SK-N-SH (cell line): ENCODE data around the gene MAST4. TPM values are rescaled to one million over a fixed set of nuclear protein-coding genes. Genes with fewer than 3 reads are reported as not detected.

Experiments
- CTCF ChIA-PET: fragments of 300-600, 350-600 bp; formaldehyde crosslinking; extraction: SDS; loops from one replicate; lab custom pipeline; 2021; lab: Yijun Ruan, JAX
- POLR2A ChIA-PET: fragments of 350-600 bp; sonication (Branson Sonifier 250); formaldehyde crosslinking; extraction: SDS; loops from one replicate; lab custom pipeline; 2020; ENCODE audit warnings: antibody characterized with exemption, inconsistent platforms; lab: Yijun Ruan, JAX
- DNase-seq: peaks from one replicate; pipeline ENCODE4 v3.0.0; 2012
- H2AFZ ChIP-seq: fragments of 200-600 bp; sonication (generic); 2 replicates; pipeline ENCODE4 v1.8.1; 2016; ENCODE audit warnings: antibody characterized with exemption, mild to moderate bottlenecking, low read depth
- H3F3A ChIP-seq: fragments of 200-600 bp; sonication (generic); replicated peaks from 2 replicates; pipeline ENCODE3; 2016; ENCODE audit warnings: antibody characterized with exemption, mild to moderate bottlenecking; ENCODE audit not compliant: insufficient read depth
- H3K27ac ChIP-seq, 2 experiments: fragments of 200-500 bp in 1 of 2; fragments of 200-600 bp in 1 of 2; sonication (Bioruptor generic) in 1 of 2; sonication (generic), shearing (Covaris generic) in 1 of 2; 2 replicates each; pipeline versions ENCODE4 v1.5.1 to v1.6.1; 2014 to 2016; ENCODE audit warnings: low read depth in 2 of 2, inconsistent platforms in 1 of 2, low read length in 1 of 2, mild to moderate bottlenecking in 1 of 2, mixed read lengths in 1 of 2
- H3K27me3 ChIP-seq: fragments of 200-600 bp; sonication (generic), shearing (Covaris generic); 2 replicates; pipeline ENCODE4 v1.6.1; 2016; ENCODE audit warnings: mixed run types; ENCODE audit not compliant: insufficient read depth
- H3K36me3 ChIP-seq, 2 experiments: fragments of 200-500 bp in 1 of 2; fragments of 200-600 bp in 1 of 2; sonication (Bioruptor generic) in 1 of 2; sonication (generic) in 1 of 2; replicated peaks in 1 of 2; 2 replicates each; pipeline versions ENCODE3 to v1.5.1; 2014 to 2016; ENCODE audit warnings: low read length in 1 of 2, mild to moderate bottlenecking in 1 of 2; ENCODE audit not compliant: insufficient read depth in 2 of 2, control insufficient read depth in 1 of 2
- H3K4me1 ChIP-seq, 2 experiments: fragments of 200-500 bp in 1 of 2; fragments of 200-600 bp in 1 of 2; sonication (Bioruptor generic) in 1 of 2; sonication (generic), shearing (Covaris generic) in 1 of 2; 2 replicates each; pipeline versions ENCODE4 v1.5.1 to v1.6.1; 2014 to 2016; ENCODE audit warnings: low read depth in 1 of 2, low read length in 1 of 2, mixed run types in 1 of 2; ENCODE audit not compliant: insufficient read depth in 2 of 2, control insufficient read depth in 1 of 2
- H3K4me2 ChIP-seq: fragments of 200-600 bp; sonication (generic), shearing (Covaris generic); 2 replicates; pipeline ENCODE4 v1.6.1; 2017; ENCODE audit warnings: mixed run types
- H3K4me3 ChIP-seq, 2 experiments: fragments of 200-500 bp in 1 of 2; fragments of 200-600 bp in 1 of 2; sonication (Bioruptor generic) in 1 of 2; sonication (generic), shearing (Covaris generic) in 1 of 2; 2 replicates each; pipeline versions ENCODE4 v1.5.1 to v1.8.1; 2014 to 2016; ENCODE audit warnings: low read depth in 2 of 2, inconsistent platforms in 1 of 2, low read length in 1 of 2, mild to moderate bottlenecking in 1 of 2, mixed read lengths in 1 of 2, moderate library complexity in 1 of 2
- H3K79me2 ChIP-seq: fragments of 200-600 bp; sonication (generic); 2 replicates; pipeline ENCODE4 v1.8.1; 2017; ENCODE audit warnings: mild to moderate bottlenecking; ENCODE audit not compliant: insufficient read depth
- H3K9ac ChIP-seq: fragments of 200-600 bp; sonication (generic); 2 replicates; pipeline ENCODE4 v1.6.1; 2017; ENCODE audit warnings: mixed run types
- H3K9me2 ChIP-seq: fragments of 200-600 bp; sonication (generic); 2 replicates; pipeline ENCODE4 v1.6.1; 2017; ENCODE audit warnings: mixed run types
- H3K9me3 ChIP-seq: fragments of 200-600 bp; sonication (generic); 2 replicates; pipeline ENCODE4 v1.6.1; 2017; ENCODE audit warnings: mixed run types, mild to moderate bottlenecking, moderate library complexity
- H4K20me1 ChIP-seq: fragments of 200-600 bp; sonication (generic); 2 replicates; pipeline ENCODE4 v1.6.1; 2017; ENCODE audit warnings: mild to moderate bottlenecking, mixed run types; ENCODE audit not compliant: insufficient read depth
- ELF1 ChIP-seq: IDR thresholded peaks from 2 replicates; pipeline ENCODE4 v1.4.0; 2012
- EZH2phosphoT487 ChIP-seq: fragments of 200-600 bp; sonication (generic); IDR thresholded peaks from 2 replicates; pipeline ENCODE4 v1.6.1; 2017; ENCODE audit warnings: low read depth, mixed run types, mild to moderate bottlenecking, antibody characterized with exemption, moderate library complexity, borderline replicate concordance
- FOSL2 ChIP-seq: IDR thresholded peaks from 2 replicates; pipeline ENCODE4 v1.4.0; 2012; ENCODE audit warnings: low read depth, mild to moderate bottlenecking, moderate library complexity, borderline replicate concordance
- FOXJ3 ChIP-seq: sonication (generic); formaldehyde crosslinking; IDR thresholded peaks from 2 replicates; pipeline ENCODE4 v1.5.1; 2020; ENCODE audit warnings: mild to moderate bottlenecking, missing genetic modification reagents
- JUND ChIP-seq: IDR thresholded peaks from 2 replicates; pipeline ENCODE4 v1.4.0; 2012
- MEF2A ChIP-seq: IDR thresholded peaks from 2 replicates; pipeline ENCODE4 v1.4.0; 2012; ENCODE audit warnings: low read depth, borderline replicate concordance
- POLR2AphosphoS5 ChIP-seq: IDR thresholded peaks from 2 replicates; pipeline ENCODE4 v1.6.1; 2012; ENCODE audit warnings: low read depth, low read length
- RFX5 ChIP-seq: IDR thresholded peaks from 2 replicates; pipeline ENCODE4 v1.6.1; 2012; ENCODE audit warnings: mild to moderate bottlenecking, improper control_type of control experiment, low read length
- RXRA ChIP-seq: IDR thresholded peaks from 2 replicates; pipeline ENCODE4 v1.4.0; 2012; ENCODE audit warnings: low read depth, mild to moderate bottlenecking, borderline replicate concordance
- SIN3A ChIP-seq: IDR thresholded peaks from 2 replicates; pipeline ENCODE4 v1.6.1; 2012; ENCODE audit warnings: low read depth, mild to moderate bottlenecking, low read length, moderate library complexity, borderline replicate concordance
- SMC3 ChIP-seq: IDR thresholded peaks from 2 replicates; pipeline ENCODE4 v1.6.1; 2012; ENCODE audit warnings: low read depth, low read length, improper control_type of control experiment
- TAF1 ChIP-seq: IDR thresholded peaks from 2 replicates; pipeline ENCODE4 v1.6.1; 2012; ENCODE audit warnings: low read depth, mild to moderate bottlenecking, low read length, moderate library complexity, borderline replicate concordance
- TEAD4 ChIP-seq: IDR thresholded peaks from 2 replicates; pipeline ENCODE4 v1.4.0; 2012; ENCODE audit warnings: mild to moderate bottlenecking, borderline replicate concordance; ENCODE audit not compliant: insufficient read depth
- YY1 ChIP-seq: IDR thresholded peaks from 2 replicates; pipeline ENCODE4 v1.4.0; 2012; ENCODE audit warnings: low read depth, mild to moderate bottlenecking
- WGBS: methylation state at CpG from one replicate; pipeline ENCODE4 v1.1.6; 2017; ENCODE audit warnings: low lambda C conversion rate; 5-methylcytosine and 5-hydroxymethylcytosine counted together
- polyA plus RNA-seq, 3 experiments: library from polyadenylated mRNA; depleted of rRNA; stranded (reverse); fragments of >200 nt; gene quantifications; 2 replicates each; pipeline ENCODE4 v1.2.3, GENCODE V29; 2012
- TF ChIP-seq, protein P1 (sequence below): fragments of 150-350 bp; IDR thresholded peaks from 2 replicates; pipeline ENCODE4 v1.6.1; 2016; ENCODE audit warnings: mild to moderate bottlenecking, low read depth, low read length
- TF ChIP-seq, protein P2 (sequence below): IDR thresholded peaks from 2 replicates; pipeline ENCODE4 v1.4.0; 2012; ENCODE audit warnings: low read depth, borderline replicate concordance
- TF ChIP-seq, protein P3 (sequence below): fragments of 150-350 bp; IDR thresholded peaks from 2 replicates; pipeline ENCODE4 v1.6.1; 2017; ENCODE audit warnings: antibody characterized with exemption, low read length, low read depth, borderline replicate concordance
- TF ChIP-seq, protein P4 (sequence below): IDR thresholded peaks from 2 replicates; pipeline ENCODE4; 2012

MAST4 gene
- polyA plus RNA-seq, 1 of the 3 experiments (the other 2 are of a cell fraction), result 2.2 TPM

DNA sequence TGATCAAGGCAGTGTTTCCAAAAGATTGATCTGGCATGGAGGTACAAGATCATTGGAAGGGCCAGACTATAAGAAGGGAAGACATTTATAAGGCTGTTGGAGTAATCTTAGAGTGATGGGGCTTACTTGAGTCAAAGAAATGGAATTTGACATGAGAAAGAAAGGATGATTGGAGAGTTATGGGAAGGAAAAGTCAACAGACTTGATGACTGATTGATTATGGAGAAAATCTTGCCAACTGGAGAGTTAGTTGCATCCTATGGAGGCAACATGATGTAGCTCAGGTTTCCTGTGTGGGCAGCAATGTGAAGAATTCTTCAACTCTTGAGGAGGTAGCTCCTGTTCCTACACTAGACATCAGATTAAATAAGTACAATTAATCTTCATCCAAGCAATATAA, 10.9 kb upstream of the MAST4 start:
- Histone ChIP-seq H3K36me3 (no peaks in the 10 kb centered on the region), H3K4me2 (no peak overlapping the region), H3K9me2 (no peaks in the 10 kb centered on the region), H3K9ac (no peak overlapping the region), H3K4me3 (no peak overlapping the region), H3K9me3 (no peaks in the 10 kb centered on the region), H3F3A (no peaks in the 10 kb centered on the region), H3K27ac (no peak overlapping the region), H2AFZ (no peak overlapping the region), H3K79me2 (no peaks in the 10 kb centered on the region), H3K27me3 (no peaks in the 10 kb centered on the region), H3K4me1 (no peaks in the 10 kb centered on the region), H4K20me1 (no peaks in the 10 kb centered on the region)
- POLR2A ChIA-PET, result no interaction called here
- TF ChIP-seq YY1 (no peak), EZH2phosphoT487 (no peak), FOSL2 (no peak), FOXJ3 (no peak), ELF1 (no peak), TEAD4 (no peak), RFX5 (no peak), RXRA (no peak), TAF1 (no peak), SMC3 (no peak), JUND (no peak), POLR2AphosphoS5 (no peak)
- TF ChIP-seq, protein P1, sequence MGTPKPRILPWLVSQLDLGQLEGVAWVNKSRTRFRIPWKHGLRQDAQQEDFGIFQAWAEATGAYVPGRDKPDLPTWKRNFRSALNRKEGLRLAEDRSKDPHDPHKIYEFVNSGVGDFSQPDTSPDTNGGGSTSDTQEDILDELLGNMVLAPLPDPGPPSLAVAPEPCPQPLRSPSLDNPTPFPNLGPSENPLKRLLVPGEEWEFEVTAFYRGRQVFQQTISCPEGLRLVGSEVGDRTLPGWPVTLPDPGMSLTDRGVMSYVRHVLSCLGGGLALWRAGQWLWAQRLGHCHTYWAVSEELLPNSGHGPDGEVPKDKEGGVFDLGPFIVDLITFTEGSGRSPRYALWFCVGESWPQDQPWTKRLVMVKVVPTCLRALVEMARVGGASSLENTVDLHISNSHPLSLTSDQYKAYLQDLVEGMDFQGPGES, result no peak
- TF ChIP-seq, protein P2, sequence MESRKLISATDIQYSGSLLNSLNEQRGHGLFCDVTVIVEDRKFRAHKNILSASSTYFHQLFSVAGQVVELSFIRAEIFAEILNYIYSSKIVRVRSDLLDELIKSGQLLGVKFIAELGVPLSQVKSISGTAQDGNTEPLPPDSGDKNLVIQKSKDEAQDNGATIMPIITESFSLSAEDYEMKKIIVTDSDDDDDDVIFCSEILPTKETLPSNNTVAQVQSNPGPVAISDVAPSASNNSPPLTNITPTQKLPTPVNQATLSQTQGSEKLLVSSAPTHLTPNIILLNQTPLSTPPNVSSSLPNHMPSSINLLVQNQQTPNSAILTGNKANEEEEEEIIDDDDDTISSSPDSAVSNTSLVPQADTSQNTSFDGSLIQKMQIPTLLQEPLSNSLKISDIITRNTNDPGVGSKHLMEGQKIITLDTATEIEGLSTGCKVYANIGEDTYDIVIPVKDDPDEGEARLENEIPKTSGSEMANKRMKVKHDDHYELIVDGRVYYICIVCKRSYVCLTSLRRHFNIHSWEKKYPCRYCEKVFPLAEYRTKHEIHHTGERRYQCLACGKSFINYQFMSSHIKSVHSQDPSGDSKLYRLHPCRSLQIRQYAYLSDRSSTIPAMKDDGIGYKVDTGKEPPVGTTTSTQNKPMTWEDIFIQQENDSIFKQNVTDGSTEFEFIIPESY, result no peak
- TF ChIP-seq, protein P3, sequence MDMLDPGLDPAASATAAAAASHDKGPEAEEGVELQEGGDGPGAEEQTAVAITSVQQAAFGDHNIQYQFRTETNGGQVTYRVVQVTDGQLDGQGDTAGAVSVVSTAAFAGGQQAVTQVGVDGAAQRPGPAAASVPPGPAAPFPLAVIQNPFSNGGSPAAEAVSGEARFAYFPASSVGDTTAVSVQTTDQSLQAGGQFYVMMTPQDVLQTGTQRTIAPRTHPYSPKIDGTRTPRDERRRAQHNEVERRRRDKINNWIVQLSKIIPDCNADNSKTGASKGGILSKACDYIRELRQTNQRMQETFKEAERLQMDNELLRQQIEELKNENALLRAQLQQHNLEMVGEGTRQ, result no peak
- DNase-seq, result no peak
- CTCF ChIA-PET, result interaction anchor here (0.7 kb wide), 1 partner anchor 277 kb away, joined by 3 read pairs; no protein-coding TSS in a partner anchor

DNA sequence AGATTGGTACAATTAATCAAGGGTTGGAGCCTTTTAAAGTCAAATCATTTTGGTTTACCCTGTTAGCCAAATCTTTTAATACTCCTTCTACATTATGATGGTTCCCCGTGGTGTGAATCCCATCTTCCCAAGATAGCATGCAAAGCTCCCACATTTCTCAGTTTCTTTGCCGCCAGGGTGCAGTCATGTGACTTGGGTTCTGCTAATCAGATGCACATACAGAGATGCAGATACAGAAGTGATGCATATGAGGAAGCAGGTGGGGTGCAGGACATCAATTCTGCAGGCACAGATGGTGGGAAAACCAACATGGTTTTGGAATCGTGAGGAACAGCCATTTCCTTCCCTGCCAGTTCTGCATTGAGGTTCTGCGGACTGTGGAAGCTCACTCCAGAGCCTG, 8.4 kb upstream of the MAST4 start:
- no peak overlapping the region for H3K9ac ChIP-seq
- no peak overlapping the region for H2AFZ ChIP-seq
- H3K27ac ChIP-seq, result no peak overlapping the region
- 41% methylated on average over 4 of the region's 4 CpGs for WGBS
- H3K4me1 ChIP-seq, result no peaks in the 10 kb centered on the region
- no peaks in the 10 kb centered on the region for H3K9me3 ChIP-seq
- no peaks in the 10 kb centered on the region for H3K79me2 ChIP-seq
- CTCF ChIA-PET, result interaction anchor here (1.6 kb wide), 1 partner anchor 279 kb away, joined by 3 read pairs; no protein-coding TSS in a partner anchor
- H3K9me2 ChIP-seq, result no peaks in the 10 kb centered on the region
- H4K20me1 ChIP-seq, result no peaks in the 10 kb centered on the region
- POLR2A ChIA-PET, result no interaction called here
- no peaks in the 10 kb centered on the region for H3K27me3 ChIP-seq
- no peak for DNase-seq
- no peak overlapping the region for H3K4me3 ChIP-seq
- no peaks in the 10 kb centered on the region for H3K36me3 ChIP-seq
- H3F3A ChIP-seq, result no peaks in the 10 kb centered on the region
- no peak overlapping the region for H3K4me2 ChIP-seq
- TF ChIP-seq, protein P3, result no peak
- TF ChIP-seq SIN3A, result no peak
- TF ChIP-seq SMC3, result no peak
- TF ChIP-seq YY1, result no peak
- TF ChIP-seq MEF2A, result no peak
- TF ChIP-seq POLR2AphosphoS5, result no peak
- TF ChIP-seq, protein P2, result no peak
- TF ChIP-seq TEAD4, result no peak
- TF ChIP-seq FOXJ3, result no peak
- TF ChIP-seq, protein P4, sequence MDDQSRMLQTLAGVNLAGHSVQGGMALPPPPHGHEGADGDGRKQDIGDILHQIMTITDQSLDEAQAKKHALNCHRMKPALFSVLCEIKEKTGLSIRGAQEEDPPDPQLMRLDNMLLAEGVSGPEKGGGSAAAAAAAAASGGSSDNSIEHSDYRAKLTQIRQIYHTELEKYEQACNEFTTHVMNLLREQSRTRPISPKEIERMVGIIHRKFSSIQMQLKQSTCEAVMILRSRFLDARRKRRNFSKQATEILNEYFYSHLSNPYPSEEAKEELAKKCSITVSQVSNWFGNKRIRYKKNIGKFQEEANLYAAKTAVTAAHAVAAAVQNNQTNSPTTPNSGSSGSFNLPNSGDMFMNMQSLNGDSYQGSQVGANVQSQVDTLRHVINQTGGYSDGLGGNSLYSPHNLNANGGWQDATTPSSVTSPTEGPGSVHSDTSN, result no peak
